HG02623 (cell line): ENCODE results near the gene INSYN2A.

ENCODE experiments used
- ATAC-seq: cut with Tn5 transposase; IDR thresholded peaks from one replicate; pipeline ENCODE4 v1.9.1; 2021; ENCODE audit warnings: moderate library complexity; ENCODE audit not compliant: unreplicated experiment

Gene INSYN2A

GRCh38 chr10:127154831-127155620 lies 41.4 kb downstream of the INSYN2A start:
- ATAC-seq, result no peak

GRCh38 chr10:127153181-127153580 lies 43.2 kb downstream of the INSYN2A start:
- ATAC-seq, result no peak

- no peak for ATAC-seq
Observed at GRCh38 chr10:127151981-127152699, 44.3 kb downstream of the INSYN2A start.

- ATAC-seq, result no peak
Observed at GRCh38 chr10:127151541-127151940, 44.9 kb downstream of the INSYN2A start.

- ATAC-seq, result no peak
Observed at GRCh38 chr10:127150136-127150535, 46.3 kb downstream of the INSYN2A start.

- no peak for ATAC-seq
Observed at GRCh38 chr10:127149501-127150081, 46.8 kb downstream of the INSYN2A start.

GRCh38 chr10:127148933-127149220 lies 47.5 kb downstream of the INSYN2A start:
- ATAC-seq, result no peak

GRCh38 chr10:127148066-127148932 lies 48.1 kb downstream of the INSYN2A start:
- ATAC-seq, result no peak

GRCh38 chr10:127146661-127147060 lies 49.7 kb downstream of the INSYN2A start:
- no peak for ATAC-seq
